HL-60/S4 (cell line): Measurements from ENCODE around the gene TRPM3.

ENCODE experiments used
- in situ Hi-C: fragments of 300-500 bp; cut with MboI; formaldehyde crosslinking; loops from 2 replicates; pipeline ENCODE4 v1.14.3; 2022; ENCODE audit warnings: low sequenced_read_pairs

The TRPM3 gene

DNA sequence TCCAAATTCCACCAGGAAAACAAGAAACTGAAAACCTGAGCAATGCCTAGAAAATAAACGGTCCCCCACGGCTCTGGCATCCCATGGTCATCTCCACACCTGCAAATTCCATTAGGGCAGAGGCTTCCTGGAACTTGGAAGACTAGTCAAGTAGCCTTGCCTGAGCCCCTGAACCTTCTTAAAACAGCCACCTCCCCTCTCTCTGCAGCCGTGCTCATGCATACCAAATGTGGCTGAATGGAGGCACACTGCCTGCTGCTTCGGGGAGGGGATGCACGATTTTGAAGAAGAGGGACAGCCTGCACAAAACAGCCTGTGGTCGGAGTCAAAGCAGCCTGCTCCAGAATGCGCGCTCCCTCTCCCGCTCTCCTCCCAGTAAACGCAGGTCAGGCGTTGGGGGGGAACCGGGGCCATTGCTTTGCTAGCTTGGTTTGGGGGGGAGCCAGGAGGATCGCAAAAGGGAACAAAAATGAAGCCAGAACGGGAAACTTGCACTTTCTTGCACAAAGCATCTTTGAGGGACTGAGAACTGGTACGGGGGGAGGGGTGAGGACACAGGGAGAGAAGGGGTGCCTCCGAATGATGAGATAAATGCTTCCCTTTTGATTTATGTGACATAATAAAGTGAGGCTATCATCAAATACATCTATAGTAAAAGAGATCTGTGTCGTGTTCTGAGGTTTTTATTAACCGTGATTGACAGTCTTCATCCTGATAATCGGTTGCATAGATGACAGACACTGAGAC is at the start of gene TRPM3:
TSS of gene TRPM3 (minus strand) at position 347 of the 747 bp plus-strand sequence. CDS start at position 80, 267 bp downstream.
- in situ Hi-C loops, result no loop called here

DNA sequence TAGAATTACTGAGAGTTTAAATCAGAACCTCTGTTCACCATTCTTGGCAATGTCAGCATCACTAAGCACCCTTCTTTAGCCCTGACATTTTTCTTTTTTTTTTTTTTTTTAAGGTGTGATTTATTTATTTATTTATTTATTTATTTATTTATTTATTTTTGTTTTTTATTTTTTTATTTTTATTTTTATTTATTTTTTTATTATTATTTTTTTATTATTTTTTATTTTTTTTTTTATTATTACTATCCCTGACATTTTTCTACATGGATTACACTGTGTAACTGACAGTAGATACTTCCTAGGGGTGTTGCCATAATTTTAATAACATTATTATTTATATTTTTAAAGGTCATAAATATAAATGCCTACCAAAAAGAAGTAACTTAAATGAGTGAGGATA is 47.0 kb upstream of the TRPM3 start:
- in situ Hi-C loops, result no loop called here

DNA sequence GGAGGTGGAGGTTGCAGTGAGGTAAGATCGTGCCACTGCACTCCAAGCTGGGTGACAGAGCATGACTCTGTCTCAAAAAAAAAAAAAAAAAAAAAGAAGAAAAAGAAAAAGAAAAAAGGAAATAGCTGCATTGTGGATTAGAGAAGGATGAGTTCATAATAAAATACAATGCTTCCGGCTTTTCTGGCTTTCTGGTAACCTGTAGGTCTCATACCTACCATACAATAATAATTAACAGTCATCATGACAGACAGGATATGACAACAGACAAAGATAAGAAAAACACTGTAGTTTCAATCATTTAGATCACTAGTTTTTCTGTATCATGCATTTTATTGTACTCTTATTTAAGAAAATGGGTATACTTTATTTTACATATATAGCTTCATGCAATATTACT is 40.7 kb upstream of the TRPM3 start:
- in situ Hi-C loops, result no loop called here

DNA sequence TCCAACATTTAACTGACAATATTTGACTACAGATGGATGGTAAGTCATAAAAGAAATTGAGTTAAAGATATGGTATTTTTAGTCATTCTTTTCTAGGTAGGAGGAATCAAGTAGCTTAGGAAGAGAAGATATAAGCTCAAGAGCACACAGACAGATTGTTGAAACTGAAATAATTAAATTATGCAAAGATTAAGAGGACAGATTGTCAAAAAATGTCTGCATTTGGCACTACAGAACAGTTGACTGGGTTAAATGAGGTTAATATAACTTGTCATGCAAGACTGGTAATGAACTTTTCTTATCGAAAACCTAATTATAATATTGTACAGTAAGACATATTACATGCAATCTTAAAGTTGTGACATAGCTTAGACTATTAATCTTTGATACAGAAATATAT is 36.3 kb upstream of the TRPM3 start:
- in situ Hi-C loops, result no loop called here

DNA sequence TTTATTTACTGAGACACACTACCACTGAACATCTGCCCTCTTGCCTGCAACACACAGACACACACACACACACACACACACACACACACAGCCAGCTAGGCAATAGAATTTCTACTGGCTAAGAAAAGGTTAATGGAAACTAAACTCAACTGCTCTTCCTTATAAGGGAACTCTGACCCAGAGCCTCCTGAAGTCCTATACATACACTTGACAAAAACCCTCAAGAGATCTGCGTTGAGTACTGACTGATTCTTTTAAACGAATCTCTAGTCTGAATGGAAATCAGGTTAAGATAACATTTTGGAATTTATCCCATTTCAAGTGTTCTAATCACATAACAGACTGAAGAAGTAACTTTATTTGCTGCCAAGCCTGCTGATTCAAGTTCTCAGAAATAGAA is 25.9 kb upstream of the TRPM3 start:
- in situ Hi-C loops, result no loop called here

DNA sequence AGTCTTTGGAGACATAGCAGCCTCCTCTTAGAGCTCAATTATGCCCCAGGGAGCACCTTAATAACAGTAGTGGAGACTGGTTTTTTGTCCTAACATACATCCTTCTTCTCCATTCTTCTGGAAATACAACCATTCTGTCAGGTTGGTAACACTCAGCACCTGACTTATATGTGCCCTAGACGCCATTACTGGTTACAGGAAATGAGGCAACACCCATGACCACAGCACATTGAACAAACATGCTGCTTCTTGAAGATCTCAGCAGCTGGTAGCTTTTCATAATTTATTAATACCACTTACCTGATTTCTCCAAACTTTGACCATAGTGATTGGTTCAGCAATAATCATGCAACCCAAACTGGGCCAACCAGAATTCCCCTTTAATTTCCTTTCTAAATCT is 25.1 kb upstream of the TRPM3 start:
- in situ Hi-C loops, result no loop called here

DNA sequence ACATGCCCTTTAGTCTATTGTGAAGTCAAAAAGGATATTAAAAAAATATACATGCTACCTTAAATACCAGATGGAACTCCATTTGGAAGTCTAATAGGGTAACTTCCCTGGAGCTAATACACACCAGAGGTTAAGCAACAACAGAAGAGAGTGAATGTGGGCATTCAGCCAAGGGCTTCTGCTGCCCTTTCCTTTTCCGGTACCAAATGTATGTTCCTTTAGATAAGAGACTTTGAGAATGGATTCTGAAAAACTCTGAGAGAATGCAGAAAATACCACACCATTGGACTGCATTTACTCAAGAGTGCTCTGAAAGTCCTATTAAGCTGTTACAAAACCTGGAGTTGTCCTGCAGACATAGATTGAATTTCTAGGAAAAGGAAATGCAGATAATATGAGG is 23.8 kb upstream of the TRPM3 start:
- in situ Hi-C loops, result no loop called here

DNA sequence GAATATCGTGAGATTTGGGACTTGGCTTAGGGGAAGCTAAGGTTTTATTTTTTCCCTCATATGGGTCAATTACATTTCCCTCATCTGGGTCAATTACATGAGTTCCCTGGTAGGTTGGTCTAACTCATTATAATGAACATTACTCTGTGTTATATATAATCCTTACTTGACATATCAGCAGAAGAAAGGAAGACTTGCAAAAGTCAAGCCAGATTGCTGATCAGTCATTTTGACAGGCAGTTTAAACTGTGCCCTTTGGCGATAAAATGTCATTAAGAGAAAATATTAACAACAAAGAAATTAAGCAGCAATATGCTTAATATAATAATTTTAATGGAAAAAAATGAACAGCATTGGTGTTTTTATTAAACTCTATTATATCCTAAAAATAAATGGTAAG is 23.1 kb upstream of the TRPM3 start:
- in situ Hi-C loops, result no loop called here

DNA sequence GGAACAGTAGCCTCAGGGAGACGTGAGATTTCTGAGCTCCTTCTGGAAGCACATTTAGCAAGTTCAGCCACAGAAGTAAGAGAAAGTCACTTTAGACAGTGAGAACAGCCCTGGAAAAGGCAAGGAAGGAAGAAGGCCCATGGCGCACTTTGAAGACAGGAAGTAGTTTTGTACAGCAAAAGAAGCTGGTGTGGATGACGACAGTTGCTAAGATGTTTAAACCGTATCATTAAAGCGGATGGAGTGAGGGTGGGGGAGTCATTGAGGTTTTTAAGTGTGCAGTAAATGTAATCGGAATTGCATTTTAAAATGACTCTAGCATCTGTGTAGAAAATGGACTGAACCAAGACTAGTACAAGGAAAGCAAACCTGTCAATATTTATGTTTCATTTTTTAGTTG is 15.3 kb upstream of the TRPM3 start:
- in situ Hi-C loops, result no loop called here

DNA sequence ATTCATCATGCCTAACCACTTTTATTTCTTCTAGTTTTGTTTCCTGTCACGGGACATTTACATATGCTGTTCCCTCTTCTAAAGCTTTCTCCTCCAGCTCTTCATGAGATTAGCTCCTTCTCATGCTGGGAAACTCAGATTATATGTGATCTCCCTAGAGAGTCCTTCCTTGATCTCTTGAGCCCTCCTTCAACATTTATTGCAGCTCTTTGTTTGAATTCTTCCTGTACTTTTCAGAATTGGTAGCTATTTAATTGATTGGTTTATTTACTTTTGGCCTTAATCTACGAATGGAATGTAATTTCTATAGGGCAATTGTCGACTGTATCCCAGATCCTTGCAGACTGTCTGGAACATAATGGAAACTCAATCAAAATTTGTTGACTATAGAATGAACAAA is 9.7 kb upstream of the TRPM3 start:
- in situ Hi-C loops, result no loop called here

DNA sequence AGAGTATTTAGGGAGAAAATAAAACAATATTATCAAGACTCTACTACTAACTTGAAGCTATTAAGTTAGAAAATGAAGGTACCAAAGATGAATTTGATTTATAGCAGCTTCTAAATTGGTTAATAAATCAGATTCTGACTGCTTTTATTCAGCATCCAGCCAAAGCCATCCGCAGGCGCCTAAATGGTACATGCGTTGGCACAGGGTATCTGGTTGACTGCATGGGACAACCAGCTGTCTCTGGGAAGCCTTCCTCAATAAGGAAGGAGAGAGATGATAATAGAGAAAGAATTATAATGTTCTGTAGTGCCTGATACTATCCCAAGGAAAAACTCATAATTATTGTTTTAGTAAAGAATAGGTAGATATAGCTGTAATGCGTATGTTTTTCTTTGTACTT is 9.1 kb upstream of the TRPM3 start:
- in situ Hi-C loops, result no loop called here

DNA sequence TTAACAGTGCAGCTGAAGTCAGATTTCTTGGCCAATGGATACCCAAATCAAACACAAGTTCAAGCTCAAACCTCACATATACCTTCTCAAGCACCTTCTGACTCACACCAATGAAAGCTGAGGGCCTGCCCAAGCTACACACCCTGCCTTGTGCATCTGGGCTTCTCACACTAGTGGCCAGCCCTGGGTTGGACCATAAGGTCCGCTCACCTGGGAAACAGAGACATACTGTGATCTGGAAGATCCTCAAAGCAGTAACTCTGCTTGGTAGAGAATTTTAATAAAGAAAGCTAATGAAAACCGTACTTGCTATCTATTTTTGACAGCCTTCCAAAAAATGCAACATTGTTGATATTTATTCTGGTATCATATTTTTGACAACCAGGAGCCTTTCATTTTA is 7.4 kb upstream of the TRPM3 start:
- in situ Hi-C loops, result no loop called here

DNA sequence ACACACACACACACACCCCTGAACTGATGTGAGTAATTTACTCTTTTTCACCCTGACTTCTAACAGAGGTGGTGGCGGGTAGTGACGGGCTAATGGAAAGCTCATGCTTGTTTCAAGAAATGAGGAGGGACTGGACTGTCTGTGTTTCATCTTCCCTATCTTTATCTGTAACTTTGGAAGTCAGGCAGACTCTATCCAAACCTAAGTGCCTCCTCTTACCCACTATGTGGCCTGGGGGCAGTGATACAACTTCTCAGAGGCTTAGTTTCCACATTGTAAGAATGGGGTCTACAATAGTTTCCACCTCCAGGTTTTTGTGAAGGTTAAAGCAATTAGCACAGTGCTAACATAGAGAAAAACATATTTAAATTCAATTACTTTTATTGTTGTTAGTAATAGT is 5.9 kb upstream of the TRPM3 start:
- in situ Hi-C loops, result no loop called here

DNA sequence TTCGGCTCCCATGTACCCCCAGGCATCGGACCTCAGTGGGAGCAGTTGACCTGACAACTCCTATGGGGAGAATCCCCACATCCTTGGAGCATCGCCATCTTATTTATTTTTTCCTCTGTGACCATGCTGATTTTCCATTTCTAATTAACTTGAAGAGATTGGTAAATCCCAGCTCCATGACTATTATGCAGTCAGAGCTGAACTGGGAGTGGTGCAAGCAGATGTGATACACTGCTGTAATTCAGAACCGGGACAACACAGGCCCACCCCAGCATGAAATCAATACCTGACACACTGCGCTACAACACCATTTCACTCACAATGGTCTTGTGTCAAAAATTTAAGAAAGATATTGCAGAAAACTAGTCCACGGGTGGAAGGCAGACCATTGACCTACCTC is 1.0 kb upstream of the TRPM3 start:
- in situ Hi-C loops, result no loop called here

DNA sequence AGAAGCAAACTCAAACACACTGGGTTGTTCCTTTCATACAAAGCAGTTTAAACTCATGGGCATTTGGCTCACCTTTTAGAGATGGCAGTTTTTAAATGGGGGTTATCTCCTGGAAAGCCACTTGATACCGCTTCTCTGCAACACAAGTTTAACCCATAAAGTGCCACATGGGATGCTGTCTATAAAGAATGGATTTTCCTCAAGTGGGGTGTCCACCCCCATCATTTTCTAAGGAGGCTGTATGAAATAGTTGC is 528 bp upstream of the TRPM3 start:
- in situ Hi-C loops, result no loop called here

DNA sequence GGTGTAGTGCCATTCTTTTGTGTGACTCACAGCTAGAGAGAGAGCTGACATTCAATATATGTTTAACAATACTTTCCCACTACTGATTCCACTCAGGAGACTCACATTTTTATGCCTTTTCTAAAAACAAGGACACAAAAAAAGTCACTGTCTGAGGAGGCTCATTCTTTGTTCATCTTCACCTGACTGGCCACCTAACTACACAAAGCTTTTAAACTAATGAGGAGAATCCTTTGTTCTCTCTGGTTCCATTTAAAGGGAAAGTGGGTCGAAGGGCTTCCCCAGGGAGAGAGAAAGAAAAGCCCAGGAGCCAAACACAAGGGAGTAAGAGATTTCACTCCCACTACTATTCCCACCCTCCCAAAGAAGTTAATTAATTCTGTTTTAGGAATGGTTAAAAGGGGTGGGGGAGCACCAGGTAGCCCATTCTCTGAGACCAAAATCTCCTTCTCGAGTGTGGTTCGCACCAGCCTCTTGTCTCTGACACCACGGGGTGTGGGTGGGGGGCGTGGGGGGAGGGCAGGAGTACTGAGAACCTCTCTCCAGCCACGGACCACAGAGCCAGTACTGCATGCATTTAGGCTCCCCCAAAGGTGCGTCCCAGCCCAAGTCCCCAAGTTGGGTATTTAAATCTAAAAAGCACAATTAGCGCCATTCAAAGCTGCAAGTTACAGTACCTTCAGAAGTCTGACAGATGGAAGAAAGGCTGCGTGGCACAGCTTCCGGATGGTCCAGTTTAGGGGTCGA is 747 bp downstream of the TRPM3 start:
- in situ Hi-C loops, result no loop called here

DNA sequence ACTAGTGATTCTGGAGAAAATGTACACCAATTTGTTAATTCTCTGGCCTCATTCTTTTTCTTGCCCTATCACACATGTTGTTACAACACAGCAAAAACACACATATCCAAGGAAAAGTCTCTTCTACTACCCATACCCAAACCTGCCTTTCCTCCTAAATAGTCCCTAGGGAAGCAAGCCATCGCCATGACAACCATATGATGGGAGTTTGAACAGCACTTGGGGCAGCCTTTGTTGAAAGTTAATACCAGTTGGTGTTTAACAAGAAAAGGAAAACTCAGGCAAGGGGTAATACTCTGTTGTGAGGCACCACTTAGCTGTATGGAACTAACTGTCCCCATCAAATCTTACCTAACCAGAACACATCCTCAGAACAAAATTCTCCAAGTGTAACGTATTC is 1.7 kb downstream of the TRPM3 start:
- in situ Hi-C loops, result no loop called here

DNA sequence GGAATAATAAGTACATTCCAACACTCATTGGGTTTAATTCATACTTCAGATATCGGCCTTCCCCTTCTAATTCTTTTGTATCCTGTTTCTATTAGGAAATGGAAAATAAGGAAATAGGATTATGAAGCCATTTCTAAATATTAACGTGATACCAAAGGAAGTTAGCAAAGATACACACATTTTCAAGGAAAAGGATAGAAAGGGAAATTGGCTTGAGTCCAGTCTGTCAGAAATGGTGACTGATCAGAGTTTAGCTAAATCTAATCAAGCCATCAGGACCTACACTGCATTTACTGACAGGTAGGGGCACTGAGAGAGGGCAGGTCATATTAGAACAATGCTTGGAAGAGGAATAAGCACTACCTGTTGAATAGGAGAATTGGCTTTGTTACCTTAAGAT is 3.1 kb downstream of the TRPM3 start:
- in situ Hi-C loops, result no loop called here

DNA sequence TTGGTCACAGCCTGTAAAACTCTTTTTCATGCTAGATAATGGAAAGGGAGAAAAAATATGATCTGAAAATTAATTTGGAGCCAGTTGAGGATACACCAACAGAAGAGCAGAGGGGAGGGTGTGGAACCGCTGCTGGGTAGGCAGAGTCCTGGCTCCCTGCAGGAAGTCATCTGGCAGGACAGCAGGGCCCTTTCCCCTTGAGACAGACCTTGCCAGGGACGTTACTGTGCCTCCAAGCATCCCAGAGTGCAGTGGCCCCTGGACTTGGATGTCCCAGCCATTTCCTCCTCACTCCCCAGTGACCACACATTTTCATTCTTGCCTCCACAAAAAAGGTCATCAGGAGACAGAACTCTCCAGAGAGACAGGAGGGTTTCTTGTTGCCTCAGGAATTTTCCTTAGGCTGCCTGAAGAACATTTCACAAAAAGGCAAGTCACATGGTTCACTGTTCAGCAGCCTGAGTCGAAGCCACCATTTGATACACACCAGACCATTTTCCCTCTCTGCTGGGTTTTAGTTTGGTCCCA is 5.9 kb downstream of the TRPM3 start:
- in situ Hi-C loops, result no loop called here

DNA sequence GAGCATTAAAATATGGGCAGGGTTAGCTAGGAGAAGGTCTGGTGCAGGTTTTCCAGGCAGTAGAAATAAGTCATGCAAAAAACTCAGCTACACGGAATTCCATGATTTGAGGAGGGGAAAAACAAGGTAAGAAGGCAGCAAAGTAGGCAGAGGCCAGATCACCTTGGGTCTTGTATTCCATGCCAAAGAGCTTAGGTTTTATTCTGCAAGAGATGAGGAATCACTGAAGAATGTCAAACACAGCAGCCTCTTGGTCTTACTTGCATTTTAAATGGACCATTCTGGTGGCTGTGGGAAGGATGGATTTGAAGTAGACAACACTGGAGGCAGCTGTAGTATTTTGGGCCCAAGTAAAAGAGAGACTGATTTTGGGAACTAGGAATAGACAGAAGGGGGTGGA is 8.6 kb downstream of the TRPM3 start:
- in situ Hi-C loops, result no loop called here

DNA sequence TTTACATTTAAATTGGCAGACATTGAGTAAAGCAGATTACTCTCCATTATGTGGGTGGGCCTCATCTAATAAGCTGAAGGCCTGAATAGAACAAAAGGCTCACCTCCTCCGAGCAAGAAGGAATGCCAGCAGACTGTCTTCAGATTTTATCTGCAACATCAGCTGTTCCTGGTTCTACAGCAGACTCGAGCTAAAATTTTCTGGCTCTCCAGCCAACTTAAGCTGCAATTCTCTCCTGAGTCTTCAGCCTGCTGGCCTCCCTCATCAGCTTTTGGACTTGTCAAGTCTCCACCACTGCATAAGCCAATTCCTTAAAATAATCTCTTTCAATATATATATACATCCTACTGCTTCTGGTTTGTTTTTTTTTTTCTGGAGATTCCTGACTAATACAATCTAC is 12.5 kb downstream of the TRPM3 start:
- in situ Hi-C loops, result no loop called here

DNA sequence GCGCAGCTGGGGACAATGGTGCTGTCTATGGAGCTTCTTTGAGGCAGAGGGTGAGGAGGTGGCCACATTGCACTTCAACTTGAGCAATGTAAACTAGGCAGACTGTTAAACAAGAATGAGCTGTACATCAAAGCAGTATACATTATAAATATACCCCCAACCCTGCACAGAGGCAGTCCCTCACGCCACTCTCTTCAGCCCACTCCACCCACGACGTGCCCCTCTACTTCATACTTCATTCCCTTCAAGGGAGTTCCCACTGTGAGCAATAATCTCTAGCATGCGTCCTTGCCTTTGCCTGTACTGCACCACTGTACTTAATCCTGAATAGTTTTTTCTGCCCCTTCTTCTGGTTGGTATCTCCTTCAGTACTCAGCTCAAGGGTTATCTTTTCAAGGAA is 14.4 kb downstream of the TRPM3 start:
- in situ Hi-C loops, result no loop called here

DNA sequence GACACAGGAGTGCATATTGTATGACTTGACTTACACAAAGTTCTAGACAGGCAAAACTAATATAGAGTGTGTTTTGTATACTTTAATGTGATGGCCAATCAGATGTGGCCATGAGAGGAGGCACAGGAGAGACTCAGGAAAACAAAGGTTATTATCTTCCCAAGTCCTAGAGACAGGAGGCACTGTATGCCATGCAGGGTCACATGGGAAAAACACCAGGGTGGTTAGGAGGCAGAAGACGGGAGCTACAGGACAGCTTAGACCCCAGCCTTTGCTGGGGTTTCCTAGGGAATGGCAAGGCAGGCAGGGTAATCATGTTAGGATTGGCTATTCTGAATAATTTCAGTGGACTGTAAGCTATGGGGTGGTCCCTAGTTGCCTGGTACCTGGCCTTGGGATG is 16.2 kb downstream of the TRPM3 start:
- in situ Hi-C loops, result no loop called here
